ENCODE data around the gene CTNND2. TPM values are rescaled to one million over a fixed set of nuclear protein-coding genes. Genes with fewer than 3 reads are reported as not detected.

CTNND2 gene
- total and polyA plus RNA-seq, 4 donors = 0.05 to 0.50 (median 0.27) TPM

GRCh38 chr5:11608530-11608929 is 295.7 kb downstream of the CTNND2 start:
- Histone ChIP-seq H3K27me3 (ENCODE audit: control insufficient read depth in 4 of 4, insufficient read depth in 4 of 4, low read length in 3 of 4) (no peaks in the 10 kb centered on the region), H3K4me1 (ENCODE audit: control insufficient read depth in 4 of 4, insufficient read depth in 4 of 4, low read length in 3 of 4) (no peaks in the 10 kb centered on the region), H3K9ac (ENCODE audit: low read depth in 1 of 2, low read length in 2 of 2) (no peak overlapping the region), H3K27ac (ENCODE audit: low read depth in 1 of 2, low read length in 2 of 2) (no peak overlapping the region), H3K36me3 (ENCODE audit: control insufficient read depth in 4 of 4, insufficient read depth in 3 of 4, low read depth in 1 of 4, low read length in 3 of 4) (no peaks in the 10 kb centered on the region), H3K9me3 (ENCODE audit: control insufficient read depth in 4 of 4, low read length in 3 of 4) (no peaks in the 10 kb centered on the region), H3K4me3 (ENCODE audit: low read depth in 1 of 3, low read length in 3 of 3) (no peak overlapping the region)
- no peak for DNase-seq (ENCODE audit: low spot score)
- TF ChIP-seq MAX (IDR thresholded peaks at IDR 0.05) (no peak), JUND (IDR thresholded peaks at IDR 0.05) (no peak), YY1 (IDR thresholded peaks at IDR 0.05) (no peak), ZBTB33 (IDR thresholded peaks at IDR 0.05) (no peak), SP1 (IDR thresholded peaks at IDR 0.05) (no peak), FOXA1 (IDR thresholded peaks at IDR 0.05) (no peak), RXRA (IDR thresholded peaks at IDR 0.05) (no peak), ATF3 (IDR thresholded peaks at IDR 0.05) (no peak), EGR1 (IDR thresholded peaks at IDR 0.05; ENCODE audit: low read depth in 2 of 2) (no peak), RAD21 (IDR thresholded peaks at IDR 0.05) (no peak)
- TF ChIP-seq, protein P1, sequence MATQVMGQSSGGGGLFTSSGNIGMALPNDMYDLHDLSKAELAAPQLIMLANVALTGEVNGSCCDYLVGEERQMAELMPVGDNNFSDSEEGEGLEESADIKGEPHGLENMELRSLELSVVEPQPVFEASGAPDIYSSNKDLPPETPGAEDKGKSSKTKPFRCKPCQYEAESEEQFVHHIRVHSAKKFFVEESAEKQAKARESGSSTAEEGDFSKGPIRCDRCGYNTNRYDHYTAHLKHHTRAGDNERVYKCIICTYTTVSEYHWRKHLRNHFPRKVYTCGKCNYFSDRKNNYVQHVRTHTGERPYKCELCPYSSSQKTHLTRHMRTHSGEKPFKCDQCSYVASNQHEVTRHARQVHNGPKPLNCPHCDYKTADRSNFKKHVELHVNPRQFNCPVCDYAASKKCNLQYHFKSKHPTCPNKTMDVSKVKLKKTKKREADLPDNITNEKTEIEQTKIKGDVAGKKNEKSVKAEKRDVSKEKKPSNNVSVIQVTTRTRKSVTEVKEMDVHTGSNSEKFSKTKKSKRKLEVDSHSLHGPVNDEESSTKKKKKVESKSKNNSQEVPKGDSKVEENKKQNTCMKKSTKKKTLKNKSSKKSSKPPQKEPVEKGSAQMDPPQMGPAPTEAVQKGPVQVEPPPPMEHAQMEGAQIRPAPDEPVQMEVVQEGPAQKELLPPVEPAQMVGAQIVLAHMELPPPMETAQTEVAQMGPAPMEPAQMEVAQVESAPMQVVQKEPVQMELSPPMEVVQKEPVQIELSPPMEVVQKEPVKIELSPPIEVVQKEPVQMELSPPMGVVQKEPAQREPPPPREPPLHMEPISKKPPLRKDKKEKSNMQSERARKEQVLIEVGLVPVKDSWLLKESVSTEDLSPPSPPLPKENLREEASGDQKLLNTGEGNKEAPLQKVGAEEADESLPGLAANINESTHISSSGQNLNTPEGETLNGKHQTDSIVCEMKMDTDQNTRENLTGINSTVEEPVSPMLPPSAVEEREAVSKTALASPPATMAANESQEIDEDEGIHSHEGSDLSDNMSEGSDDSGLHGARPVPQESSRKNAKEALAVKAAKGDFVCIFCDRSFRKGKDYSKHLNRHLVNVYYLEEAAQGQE (IDR thresholded peaks at IDR 0.05) = no peak
- TF ChIP-seq, protein P2, sequence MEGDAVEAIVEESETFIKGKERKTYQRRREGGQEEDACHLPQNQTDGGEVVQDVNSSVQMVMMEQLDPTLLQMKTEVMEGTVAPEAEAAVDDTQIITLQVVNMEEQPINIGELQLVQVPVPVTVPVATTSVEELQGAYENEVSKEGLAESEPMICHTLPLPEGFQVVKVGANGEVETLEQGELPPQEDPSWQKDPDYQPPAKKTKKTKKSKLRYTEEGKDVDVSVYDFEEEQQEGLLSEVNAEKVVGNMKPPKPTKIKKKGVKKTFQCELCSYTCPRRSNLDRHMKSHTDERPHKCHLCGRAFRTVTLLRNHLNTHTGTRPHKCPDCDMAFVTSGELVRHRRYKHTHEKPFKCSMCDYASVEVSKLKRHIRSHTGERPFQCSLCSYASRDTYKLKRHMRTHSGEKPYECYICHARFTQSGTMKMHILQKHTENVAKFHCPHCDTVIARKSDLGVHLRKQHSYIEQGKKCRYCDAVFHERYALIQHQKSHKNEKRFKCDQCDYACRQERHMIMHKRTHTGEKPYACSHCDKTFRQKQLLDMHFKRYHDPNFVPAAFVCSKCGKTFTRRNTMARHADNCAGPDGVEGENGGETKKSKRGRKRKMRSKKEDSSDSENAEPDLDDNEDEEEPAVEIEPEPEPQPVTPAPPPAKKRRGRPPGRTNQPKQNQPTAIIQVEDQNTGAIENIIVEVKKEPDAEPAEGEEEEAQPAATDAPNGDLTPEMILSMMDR (IDR thresholded peaks at IDR 0.05; ENCODE audit: low read depth, low read length, missing input control) = no peak

GRCh38 chr5:11607944-11608483 is 296.2 kb downstream of the CTNND2 start:
- H3K27ac ChIP-seq (ENCODE audit: low read depth in 1 of 2, low read length in 2 of 2) = no peak overlapping the region
- no peak overlapping the region for H3K4me3 ChIP-seq (ENCODE audit: low read depth in 1 of 3, low read length in 3 of 3)
- H3K4me1 ChIP-seq (ENCODE audit: control insufficient read depth in 4 of 4, insufficient read depth in 4 of 4, low read length in 3 of 4) = no peaks in the 10 kb centered on the region
- no peaks in the 10 kb centered on the region for H3K27me3 ChIP-seq (ENCODE audit: control insufficient read depth in 4 of 4, insufficient read depth in 4 of 4, low read length in 3 of 4)
- H3K36me3 ChIP-seq (ENCODE audit: control insufficient read depth in 4 of 4, insufficient read depth in 3 of 4, low read depth in 1 of 4, low read length in 3 of 4) = no peaks in the 10 kb centered on the region
- H3K9me3 ChIP-seq (ENCODE audit: control insufficient read depth in 4 of 4, low read length in 3 of 4) = no peaks in the 10 kb centered on the region
- H3K9ac ChIP-seq (ENCODE audit: low read depth in 1 of 2, low read length in 2 of 2) = no peak overlapping the region
- DNase-seq (ENCODE audit: low spot score) = no peak
- TF ChIP-seq RAD21 (IDR thresholded peaks at IDR 0.05) = no peak
- no peak for TF ChIP-seq FOXA2 (IDR thresholded peaks at IDR 0.05)
- no peak for TF ChIP-seq EGR1 (IDR thresholded peaks at IDR 0.05; ENCODE audit: low read depth in 2 of 2)
- no peak for TF ChIP-seq GABPA (IDR thresholded peaks at IDR 0.05 in 1 of 2, conservative IDR thresholded peaks at IDR 0.05 in 1 of 2)
- no peak for TF ChIP-seq HNF4A (conservative IDR thresholded peaks at IDR 0.05)
- TF ChIP-seq, protein P2 (IDR thresholded peaks at IDR 0.05; ENCODE audit: low read depth, low read length, missing input control) = no peak
- TF ChIP-seq RXRA (IDR thresholded peaks at IDR 0.05) = no peak
- TF ChIP-seq NR2F2 (IDR thresholded peaks at IDR 0.05) = no peak
- TF ChIP-seq, protein P1 (IDR thresholded peaks at IDR 0.05) = no peak
